Thyroid gland (tissue), 4 donors: ENCODE results near the gene FAM131C. TPM values are rescaled to one million over a fixed set of nuclear protein-coding genes. Genes with fewer than 3 reads are reported as not detected.
A peak's percentile ranks its signal among the peaks of the same experiment; 100 is the strongest.

Experiments used
- DNase-seq, 2 donors: peaks; one replicate each; pipeline ENCODE4 v3.0.0-alpha.2; 2019
- H3K27ac ChIP-seq, 3 donors: fragments of 200-600 bp; sonication (generic); 1 replicate in 2 of 3; 2 replicates in 1 of 3; pipeline ENCODE4 v1.5.1; 2016 to 2019; ENCODE audit warnings: mild to moderate bottlenecking in 1 of 3, moderate library complexity in 1 of 3
- H3K27me3 ChIP-seq: fragments of 200-600 bp; sonication (generic); one replicate; pipeline ENCODE4 v1.5.1; 2019
- H3K36me3 ChIP-seq, 2 donors: fragments of 200-600 bp; sonication (generic); one replicate each; pipeline ENCODE4 v1.5.1; 2016 to 2019
- H3K4me1 ChIP-seq, 2 donors: fragments of 200-600 bp; sonication (generic); one replicate each; pipeline ENCODE4 v1.5.1; 2017 to 2019
- H3K4me3 ChIP-seq, 3 donors: fragments of 200-600 bp; sonication (generic); replicated peaks in 1 of 3; 1 replicate in 2 of 3; 2 replicates in 1 of 3; pipeline ENCODE4 v1.5.1; 2016; ENCODE audit warnings: mild to moderate bottlenecking in 1 of 3
- H3K9me3 ChIP-seq: fragments of 200-600 bp; sonication (generic); one replicate; pipeline ENCODE4 v1.5.1; 2017
- CTCF ChIP-seq, 6 experiments: fragments of 200-600 bp in 3 of 6; fragments of 450-650 bp in 3 of 6; sonication (generic) in 3 of 6; IDR thresholded peaks; one replicate each; pipeline ENCODE4 v1.5.1; 2016 to 2019; ENCODE audit warnings: antibody characterized with exemption in 6 of 6, mild to moderate bottlenecking in 2 of 6, inconsistent platforms in 1 of 6, moderate library complexity in 1 of 6
- POLR2A ChIP-seq, 2 donors: fragments of 450-650 bp; IDR thresholded peaks; one replicate each; pipeline ENCODE4 v1.6.1; 2017; ENCODE audit warnings: antibody characterized with exemption in 2 of 2, mild to moderate bottlenecking in 2 of 2, moderate library complexity in 1 of 2
- WGBS, 2 donors: methylation state at CpG; one replicate each; pipeline ENCODE4 v1.1.5; 2017; 5-methylcytosine and 5-hydroxymethylcytosine counted together
- intact Hi-C: fragments of 100-400 bp; cut with DNase I; formaldehyde crosslinking; loops from one replicate; pipeline ENCODE4 v1.15.1; 2023
- total RNA-seq, 4 donors: library from RNA; depleted of rRNA; stranded (reverse); fragments of >200 nt; gene quantifications; one replicate each; pipeline ENCODE4 v1.2.3, GENCODE V29; 2016

Gene FAM131C
- total RNA-seq, 4 donors from 2014 or later: 0.42 to 2.7 (median 1.5) TPM

- peak overlapping the region in 2 of 3 donors; percentile 12 to 28 for H3K4me3 ChIP-seq
- DNase-seq: peak; percentile 81
Measured at GRCh38 chr1:16013220-16013907, 60.1 kb downstream of the FAM131C start.

GRCh38 chr1:16012590-16013219, 60.7 kb downstream of the FAM131C start:
- peaks cover 41 to 42% of the 10 kb centered on the region in 2 donors for H3K4me1 ChIP-seq
- no peaks in the 10 kb centered on the region for H3K9me3 ChIP-seq
- peak; percentile 95 for DNase-seq
- H3K4me3 ChIP-seq: peak overlapping the region in 2 of 3 donors; percentile 12 to 28
- TF ChIP-seq CTCF (IDR thresholded peaks at IDR 0.05): no peak
- TF ChIP-seq POLR2A (IDR thresholded peaks at IDR 0.05): peak in 1 of 2 donors; percentile 50
- 8 to 12% methylated on average over 7 to 27 of the region's 36 CpGs for WGBS, 2 donors
- no peaks in the 10 kb centered on the region for H3K36me3 ChIP-seq
- intact Hi-C loops: no loop called here
- no peaks in the 10 kb centered on the region for H3K27me3 ChIP-seq
- peak overlapping the region; percentile 88 to 96 (median 89) for H3K27ac ChIP-seq

More at GRCh38 chr1:16013220-16013907, 60.1 kb downstream of the FAM131C start:
- intact Hi-C loops: no loop called here
- 17 to 22% methylated on average over 10 to 14 of the region's 28 CpGs for WGBS, 2 donors
- Histone ChIP-seq H3K36me3 (no peaks in the 10 kb centered on the region), H3K4me1 (peaks cover 48 to 49% of the 10 kb centered on the region in 2 donors), H3K27me3 (no peaks in the 10 kb centered on the region), H3K27ac (peak overlapping the region; percentile 88 to 96 (median 89)), H3K9me3 (no peaks in the 10 kb centered on the region)
- TF ChIP-seq POLR2A (IDR thresholded peaks at IDR 0.05) (peak in 1 of 2 donors; percentile 38), CTCF (IDR thresholded peaks at IDR 0.05) (no peak)

- Histone ChIP-seq H3K27ac (peak overlapping the region; percentile 63 to 96 (median 89)), H3K27me3 (no peaks in the 10 kb centered on the region), H3K9me3 (no peaks in the 10 kb centered on the region), H3K4me1 (peaks cover 36% of the 10 kb centered on the region in 2 donors), H3K36me3 (no peaks in the 10 kb centered on the region), H3K4me3 (no peak overlapping the region)
- intact Hi-C loops: no loop called here
- no peak for DNase-seq
- no peak for TF ChIP-seq POLR2A (IDR thresholded peaks at IDR 0.05)
- TF ChIP-seq CTCF (IDR thresholded peaks at IDR 0.05): no peak
- 93 to 94% methylated on average over 11 of the region's 11 CpGs for WGBS, 2 donors
Measured at GRCh38 chr1:16011936-16012589, 61.4 kb downstream of the FAM131C start.

GRCh38 chr1:16010837-16011236, 62.6 kb downstream of the FAM131C start:
- no peak for DNase-seq
- Histone ChIP-seq H3K4me1 (peaks cover 28 to 36% of the 10 kb centered on the region in 2 donors), H3K27me3 (no peaks in the 10 kb centered on the region), H3K9me3 (no peaks in the 10 kb centered on the region), H3K36me3 (no peaks in the 10 kb centered on the region), H3K27ac (no peak overlapping the region), H3K4me3 (no peak overlapping the region)
- WGBS, 2 donors: 90 to 94% methylated on average over 3 of the region's 3 CpGs
- intact Hi-C loops: no loop called here
- TF ChIP-seq POLR2A (IDR thresholded peaks at IDR 0.05) (no peak), CTCF (IDR thresholded peaks at IDR 0.05) (no peak)
